ENCODE measurements around the gene CHERP. TPM values are rescaled to one million over a fixed set of nuclear protein-coding genes. Genes with fewer than 3 reads are reported as not detected.

The CHERP gene
- total RNA-seq, 1 donor from 2014 or later = 13.8 TPM

DNA sequence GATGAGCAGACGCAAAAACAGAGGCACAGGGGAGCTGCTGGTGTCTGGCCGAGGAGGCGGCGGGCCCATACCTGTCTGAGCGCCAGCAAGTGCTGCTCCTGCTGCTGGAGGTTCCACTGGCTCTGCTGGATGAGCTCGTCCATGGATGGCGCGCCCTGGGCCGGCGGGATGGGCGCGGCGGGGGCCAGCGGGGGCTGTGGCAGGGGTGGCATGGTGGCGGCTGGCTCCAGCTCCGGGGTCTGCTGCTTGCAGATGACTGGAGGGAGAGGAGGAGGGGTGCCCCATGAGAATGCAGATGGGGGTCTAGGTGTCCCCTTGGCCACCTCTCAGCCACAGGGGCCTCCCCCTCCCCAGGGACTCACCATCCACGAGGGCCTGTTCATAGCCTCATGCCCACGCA lies 6.9 kb downstream of the CHERP start:
- peaks cover 0 to 4% of the 10 kb centered on the region in 2 donors for H3K4me1 ChIP-seq
- H3K27me3 ChIP-seq = no peaks in the 10 kb centered on the region
- intact Hi-C loops (cut with DNase I) = no loop called here
- H3K4me3 ChIP-seq = no peak overlapping the region
- no peak for DNase-seq (ENCODE audit: low spot score in 2 of 2)
- H3K9me3 ChIP-seq = no peaks in the 10 kb centered on the region
- TF ChIP-seq, protein P1, sequence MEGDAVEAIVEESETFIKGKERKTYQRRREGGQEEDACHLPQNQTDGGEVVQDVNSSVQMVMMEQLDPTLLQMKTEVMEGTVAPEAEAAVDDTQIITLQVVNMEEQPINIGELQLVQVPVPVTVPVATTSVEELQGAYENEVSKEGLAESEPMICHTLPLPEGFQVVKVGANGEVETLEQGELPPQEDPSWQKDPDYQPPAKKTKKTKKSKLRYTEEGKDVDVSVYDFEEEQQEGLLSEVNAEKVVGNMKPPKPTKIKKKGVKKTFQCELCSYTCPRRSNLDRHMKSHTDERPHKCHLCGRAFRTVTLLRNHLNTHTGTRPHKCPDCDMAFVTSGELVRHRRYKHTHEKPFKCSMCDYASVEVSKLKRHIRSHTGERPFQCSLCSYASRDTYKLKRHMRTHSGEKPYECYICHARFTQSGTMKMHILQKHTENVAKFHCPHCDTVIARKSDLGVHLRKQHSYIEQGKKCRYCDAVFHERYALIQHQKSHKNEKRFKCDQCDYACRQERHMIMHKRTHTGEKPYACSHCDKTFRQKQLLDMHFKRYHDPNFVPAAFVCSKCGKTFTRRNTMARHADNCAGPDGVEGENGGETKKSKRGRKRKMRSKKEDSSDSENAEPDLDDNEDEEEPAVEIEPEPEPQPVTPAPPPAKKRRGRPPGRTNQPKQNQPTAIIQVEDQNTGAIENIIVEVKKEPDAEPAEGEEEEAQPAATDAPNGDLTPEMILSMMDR (IDR thresholded peaks at IDR 0.05) = no peak
- H3K27ac ChIP-seq = no peak overlapping the region
- peaks cover 71 to 85% of the 10 kb centered on the region in 2 donors for H3K36me3 ChIP-seq

DNA sequence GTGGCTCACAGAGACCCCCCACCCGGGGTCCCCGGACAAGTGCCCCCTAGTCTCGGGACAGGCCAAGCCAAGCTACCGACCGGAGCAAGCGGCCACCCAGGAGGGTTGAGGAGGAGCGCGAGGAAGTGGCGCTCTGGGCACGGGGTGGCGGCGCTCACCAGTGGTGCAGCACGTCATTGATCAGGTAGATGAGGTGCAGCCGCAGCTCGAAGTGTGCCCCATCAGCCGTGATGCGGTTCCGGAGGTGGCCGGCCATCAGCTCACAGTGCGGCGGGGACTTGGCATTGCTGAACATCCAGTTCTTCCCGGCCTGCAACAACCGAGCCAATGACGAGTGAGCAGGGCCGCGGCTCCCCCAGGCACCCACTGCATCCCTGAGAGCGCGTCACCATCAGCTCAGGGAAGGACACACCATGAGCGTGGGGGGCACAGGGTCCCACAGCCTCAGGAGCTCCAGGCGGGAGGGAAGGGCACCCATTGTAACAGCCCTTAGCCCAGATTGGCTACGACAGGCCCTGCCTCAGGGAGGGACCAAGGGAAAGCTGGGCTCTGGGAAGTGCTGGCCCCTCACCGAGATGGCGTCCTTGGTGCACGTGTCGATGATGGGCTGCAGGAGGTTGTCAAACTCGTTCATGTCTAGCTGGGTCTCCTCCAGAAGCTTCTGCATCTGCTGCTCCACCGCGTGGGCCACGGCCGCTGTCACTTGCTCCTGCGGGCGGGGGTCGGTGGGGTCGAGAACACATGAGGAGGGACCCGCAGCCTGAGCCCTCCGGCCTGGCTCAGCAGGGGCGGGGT lies 9.6 kb downstream of the CHERP start:
- no peak for DNase-seq (ENCODE audit: low spot score in 2 of 2)
- Histone ChIP-seq H3K4me3 (no peak overlapping the region), H3K36me3 (peaks cover 88 to 99% of the 10 kb centered on the region in 2 donors), H3K4me1 (no peaks in the 10 kb centered on the region), H3K27me3 (no peaks in the 10 kb centered on the region), H3K27ac (no peak overlapping the region), H3K9me3 (no peaks in the 10 kb centered on the region)
- intact Hi-C loops (cut with DNase I) = no loop called here
- TF ChIP-seq, protein P1 (IDR thresholded peaks at IDR 0.05) = no peak

DNA sequence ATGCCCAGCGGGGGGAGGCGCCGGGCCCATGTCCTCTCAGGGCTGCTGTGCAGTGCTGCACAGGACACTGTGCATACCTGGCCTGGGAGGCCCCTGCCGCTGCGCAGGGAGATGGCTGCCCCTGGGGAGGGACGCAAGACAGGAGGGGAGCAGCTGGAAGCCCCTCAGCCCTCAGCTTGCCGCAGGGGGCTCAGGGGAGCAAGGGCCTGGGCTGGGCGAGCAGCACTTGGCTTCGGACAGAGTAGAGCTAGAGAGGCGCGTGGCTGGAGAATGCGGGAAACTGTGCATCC lies 10.9 kb downstream of the CHERP start:
- Histone ChIP-seq H3K27me3 (no peaks in the 10 kb centered on the region), H3K36me3 (peaks cover 95 to 100% of the 10 kb centered on the region in 2 donors), H3K27ac (no peak overlapping the region), H3K4me3 (no peak overlapping the region), H3K4me1 (no peaks in the 10 kb centered on the region), H3K9me3 (no peaks in the 10 kb centered on the region)
- TF ChIP-seq, protein P1 (IDR thresholded peaks at IDR 0.05) = no peak
- intact Hi-C loops (cut with DNase I) = no loop called here
- DNase-seq (ENCODE audit: low spot score in 2 of 2) = no peak

DNA sequence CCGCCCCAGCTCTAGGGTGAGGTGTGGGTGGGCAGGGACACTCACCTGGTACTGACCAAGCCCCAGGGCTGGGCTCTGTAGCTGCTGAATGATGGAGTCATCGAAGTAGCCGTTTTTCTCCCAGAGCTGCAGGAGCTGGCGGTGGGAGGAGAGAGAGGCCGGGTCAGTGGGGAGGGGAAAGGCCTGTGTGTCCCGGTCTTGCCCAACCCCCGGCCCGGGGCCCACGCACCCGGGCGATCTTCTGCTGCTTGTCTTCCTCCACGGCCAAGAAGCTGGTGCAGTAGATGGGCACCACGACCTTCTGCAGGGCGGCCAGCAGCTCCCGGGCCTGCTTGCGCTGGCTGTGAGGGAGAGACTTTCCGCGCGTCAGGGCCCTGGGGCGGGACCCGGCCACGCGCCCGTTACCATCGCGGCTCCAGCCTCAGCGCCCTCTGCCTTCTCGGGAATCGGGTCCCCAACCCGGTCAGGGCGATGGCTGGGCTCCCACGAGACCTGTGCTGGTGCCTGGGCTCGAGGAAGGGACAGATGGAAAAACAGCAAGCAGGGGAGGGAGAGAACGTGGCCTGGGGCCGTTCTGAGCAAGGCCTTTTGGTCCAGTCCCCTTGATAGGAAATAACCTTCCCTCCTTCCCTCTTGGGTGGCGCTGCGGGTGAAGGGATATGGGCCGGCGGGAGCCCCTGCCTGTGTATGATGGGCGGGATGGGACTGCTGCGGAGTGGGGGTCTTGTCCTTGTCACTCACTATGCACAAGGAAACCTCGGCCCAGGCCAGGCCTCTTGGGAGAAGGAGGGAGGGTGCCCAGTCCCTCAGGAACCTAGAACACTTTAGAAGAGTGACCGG lies 11.5 kb downstream of the CHERP start:
- intact Hi-C loops (cut with DNase I) = no loop called here
- DNase-seq (ENCODE audit: low spot score in 2 of 2) = no peak
- Histone ChIP-seq H3K9me3 (no peaks in the 10 kb centered on the region), H3K27me3 (no peaks in the 10 kb centered on the region), H3K4me1 (no peaks in the 10 kb centered on the region), H3K27ac (no peak overlapping the region), H3K4me3 (no peak overlapping the region), H3K36me3 (peaks cover 97 to 100% of the 10 kb centered on the region in 2 donors)
- TF ChIP-seq, protein P1 (IDR thresholded peaks at IDR 0.05) = no peak

DNA sequence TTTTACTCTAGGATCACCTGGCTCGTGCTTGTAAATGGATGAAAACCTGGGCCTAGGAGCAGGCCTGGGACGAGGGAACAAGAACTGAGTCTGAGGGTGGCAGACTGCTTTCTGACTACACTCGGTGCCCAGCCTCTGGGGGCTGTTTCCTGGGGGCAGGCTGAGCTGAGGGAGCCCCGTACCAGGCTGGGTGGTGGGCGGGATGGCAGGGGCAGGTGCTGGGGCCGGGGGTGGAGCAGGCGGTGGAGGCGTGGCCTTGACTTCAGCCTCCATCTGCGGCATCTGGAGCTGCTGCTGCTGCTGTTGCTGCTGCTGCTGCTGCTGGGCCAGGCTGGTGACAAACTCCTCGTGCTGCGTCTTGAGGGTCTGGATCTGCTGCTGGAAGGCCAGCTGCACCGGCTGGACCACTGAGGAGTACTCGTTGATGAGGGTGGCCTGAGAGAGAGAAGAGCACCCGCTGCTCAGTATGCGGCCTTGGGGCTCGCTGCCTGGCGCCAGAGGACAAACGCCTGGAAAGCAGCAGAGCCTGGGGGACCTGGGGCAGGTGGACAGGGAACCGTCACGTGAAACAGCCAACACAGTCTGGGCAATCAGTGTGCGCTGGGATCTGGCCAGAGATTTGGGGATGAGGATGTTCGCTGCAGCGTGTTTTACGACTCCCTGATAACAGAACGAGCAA lies 12.6 kb downstream of the CHERP start:
- Histone ChIP-seq H3K27ac (no peak overlapping the region), H3K36me3 (peaks cover 97 to 100% of the 10 kb centered on the region in 2 donors), H3K9me3 (no peaks in the 10 kb centered on the region), H3K27me3 (no peaks in the 10 kb centered on the region), H3K4me3 (no peak overlapping the region), H3K4me1 (no peaks in the 10 kb centered on the region)
- DNase-seq (ENCODE audit: low spot score in 2 of 2) = no peak
- TF ChIP-seq, protein P1 (IDR thresholded peaks at IDR 0.05) = no peak
- intact Hi-C loops (cut with DNase I) = no loop called here
